NCI-H2227 treated with DMSO at 0.1 percent for 48 hours (cell line): ENCODE data around the gene CD300LG.

Experiments used
- DNase-seq: peaks from one replicate; lab custom pipeline; 2025; lab: John Stamatoyannopoulos, UW

The CD300LG gene

DNA sequence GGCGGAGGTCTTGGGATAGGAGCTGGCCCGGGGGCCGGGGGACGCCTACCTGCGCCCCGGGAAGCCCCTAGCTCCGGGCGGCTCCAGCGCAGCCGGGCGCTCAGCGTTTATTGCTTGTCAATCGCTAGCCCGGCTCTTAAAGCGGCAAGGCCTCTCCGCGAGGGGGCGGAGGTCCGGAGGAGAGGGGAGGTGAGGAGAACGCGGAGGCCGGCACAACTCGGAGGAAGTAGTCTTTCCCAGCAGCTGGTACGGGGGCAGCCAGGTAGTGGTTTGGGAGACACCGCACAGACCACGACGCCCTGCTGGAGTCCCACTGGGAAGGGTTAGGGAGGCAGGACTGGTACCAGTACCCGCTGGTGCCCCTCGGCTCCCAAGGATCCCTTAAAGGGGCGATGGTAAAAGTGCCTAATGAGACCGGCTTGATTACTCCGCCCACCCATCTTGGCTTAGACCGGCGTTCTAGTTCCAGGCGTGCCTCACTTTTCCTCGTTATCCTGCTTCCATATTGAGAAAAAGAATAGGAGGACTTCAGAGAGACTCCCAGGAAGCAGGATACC lies 60.5 kb downstream of the CD300LG start, which contains the start of gene MPP2:
Gene MPP2, minus strand, starts transcription at position 112 of the 557 bp plus-strand sequence. CDS start 3,076 bp downstream, outside the sequence.
- peak; percentile 66 for DNase-seq

- DNase-seq, result peak; percentile 89
Measured at GRCh38 chr17:43907998-43908721, 61.2 kb downstream of the CD300LG start.

GRCh38 chr17:43909537-43910231 lies 62.7 kb downstream of the CD300LG start:
- no peak for DNase-seq

GRCh38 chr17:43911904-43912303 lies 64.9 kb downstream of the CD300LG start:
- no peak for DNase-seq

DNA sequence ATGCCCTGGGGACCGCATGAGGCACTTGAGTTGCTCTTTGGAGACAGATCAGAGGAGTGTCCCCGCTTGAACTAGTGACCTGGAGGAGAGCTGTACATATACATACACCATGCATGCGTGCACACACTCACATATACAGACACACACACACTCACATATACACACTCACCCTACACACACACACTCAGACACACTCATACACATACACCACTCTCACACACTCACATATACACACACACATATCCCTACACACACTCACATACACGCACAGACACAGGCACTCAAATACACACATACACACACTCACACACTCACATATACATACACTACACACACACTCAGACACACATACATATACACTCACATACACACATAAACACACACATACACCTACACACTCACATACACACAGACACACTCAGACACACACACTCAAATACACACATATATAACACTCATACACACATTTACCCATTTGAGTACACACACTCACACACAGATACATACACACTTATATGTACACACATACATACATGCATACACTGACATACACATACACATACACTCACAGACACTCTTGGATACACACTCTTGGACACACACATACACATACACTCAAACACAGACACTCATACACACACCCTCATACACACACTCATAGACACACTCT lies 65.8 kb downstream of the CD300LG start:
- no peak for DNase-seq
